Neural cell (in vitro differentiated cells): ENCODE measurements around the gene PEAK3.

ENCODE experiments used
- CTCF ChIP-seq: fragments of 450-650 bp; IDR thresholded peaks from 2 replicates; pipeline ENCODE4 v1.5.1; 2014; ENCODE audit warnings: antibody characterized with exemption, mild to moderate bottlenecking, moderate library complexity; ENCODE audit not compliant: poor library complexity, severe bottlenecking
- EZH2 ChIP-seq: fragments of 200-600, 300-800 bp; shearing (Covaris generic), sonication (generic); IDR thresholded peaks from 2 replicates; pipeline ENCODE4 v1.6.1; 2014; ENCODE audit warnings: antibody characterized with exemption, low read length, borderline replicate concordance, mild to moderate bottlenecking; ENCODE audit not compliant: insufficient read depth, poor library complexity, severe bottlenecking
- RAD21 ChIP-seq: fragments of 450-650 bp; conservative IDR thresholded peaks from 2 replicates; pipeline ENCODE4 v1.6.1; 2014; ENCODE audit warnings: antibody characterized with exemption, mild to moderate bottlenecking, moderate library complexity
- SMC3 ChIP-seq: fragments of 450-650 bp; conservative IDR thresholded peaks from 2 replicates; pipeline ENCODE4 v1.6.1; 2014; ENCODE audit warnings: antibody characterized with exemption, mild to moderate bottlenecking, moderate library complexity; ENCODE audit not compliant: poor library complexity

GRCh38 chr19:2328401-2329148, 46.6 kb upstream of the PEAK3 start, which contains the start of the genes LSM7 and SPPL2B:
- TF ChIP-seq SMC3 (no peak), CTCF (no peak), EZH2 (no peak), RAD21 (no peak)
